Measurements from ENCODE around the gene CPN2.

The CPN2 gene

DNA sequence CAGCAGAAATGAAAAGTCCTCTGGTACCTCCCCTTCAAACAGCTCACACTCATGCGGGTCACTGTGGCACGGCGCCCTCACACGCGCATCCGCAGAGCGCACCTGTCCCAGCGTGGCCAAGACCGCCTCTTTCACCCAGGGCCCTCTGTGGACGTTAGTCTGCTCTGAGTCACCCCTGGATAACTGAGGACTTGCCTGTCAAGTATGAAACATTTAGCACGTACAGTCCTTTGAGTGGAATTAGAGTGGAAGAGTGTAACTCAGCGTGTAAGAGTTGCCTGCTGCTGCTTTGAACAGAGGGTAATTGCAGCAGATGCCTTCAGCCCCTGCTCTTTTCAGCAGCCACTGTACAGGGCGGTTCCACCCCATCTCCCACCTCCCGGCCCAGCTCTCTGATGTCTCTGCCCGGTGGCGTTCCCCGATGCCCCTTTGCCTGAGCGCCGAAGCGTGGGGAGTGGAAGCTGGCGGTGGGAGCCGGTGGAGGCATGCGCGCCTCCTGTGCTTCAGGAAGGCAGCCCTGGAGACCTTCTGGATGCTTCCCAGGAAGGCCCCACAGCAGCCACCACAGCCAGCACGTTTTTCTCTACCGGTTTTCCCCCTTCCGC, 23.0 kb downstream of the CPN2 start:
- DNase-seq (ENCODE audit: low read depth), result no peak

DNA sequence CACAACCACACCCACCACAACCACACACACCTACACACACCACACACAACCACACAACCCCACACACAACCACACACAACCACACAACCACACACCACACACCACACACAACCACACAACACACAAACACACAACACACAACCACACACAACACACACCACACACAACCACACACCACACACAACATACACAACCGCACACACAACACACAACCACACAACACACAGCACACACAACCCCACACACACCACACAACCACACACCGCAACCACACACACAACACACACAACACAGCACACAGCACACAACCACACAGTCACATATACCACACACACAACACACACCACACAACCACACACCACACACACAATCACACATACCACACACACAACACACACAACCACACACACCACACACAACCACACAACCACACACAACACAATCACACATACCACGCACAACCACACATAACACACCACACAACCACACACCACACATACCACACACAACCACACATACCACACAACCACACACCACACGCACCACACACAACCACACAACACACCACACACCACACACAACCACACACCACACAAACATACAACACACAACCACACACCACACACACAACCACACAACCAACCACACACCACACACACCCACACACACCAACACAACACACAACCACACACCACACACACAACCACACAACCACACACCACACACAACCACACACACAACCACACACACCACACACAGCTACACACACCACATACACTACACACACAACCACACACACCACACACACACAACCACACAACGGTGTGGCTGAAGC, 23.7 kb downstream of the CPN2 start:
- no peak for DNase-seq (ENCODE audit: low read depth)

DNA sequence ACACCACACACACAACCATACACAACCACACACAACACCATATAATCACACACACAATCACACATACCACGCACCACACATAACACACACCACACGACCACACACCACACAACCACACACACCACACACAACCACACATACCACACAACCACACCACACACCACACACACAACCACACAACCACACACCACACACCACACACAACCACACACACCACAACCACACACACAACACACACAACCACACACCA, 24.2 kb downstream of the CPN2 start:
- no peak for DNase-seq (ENCODE audit: low read depth)

DNA sequence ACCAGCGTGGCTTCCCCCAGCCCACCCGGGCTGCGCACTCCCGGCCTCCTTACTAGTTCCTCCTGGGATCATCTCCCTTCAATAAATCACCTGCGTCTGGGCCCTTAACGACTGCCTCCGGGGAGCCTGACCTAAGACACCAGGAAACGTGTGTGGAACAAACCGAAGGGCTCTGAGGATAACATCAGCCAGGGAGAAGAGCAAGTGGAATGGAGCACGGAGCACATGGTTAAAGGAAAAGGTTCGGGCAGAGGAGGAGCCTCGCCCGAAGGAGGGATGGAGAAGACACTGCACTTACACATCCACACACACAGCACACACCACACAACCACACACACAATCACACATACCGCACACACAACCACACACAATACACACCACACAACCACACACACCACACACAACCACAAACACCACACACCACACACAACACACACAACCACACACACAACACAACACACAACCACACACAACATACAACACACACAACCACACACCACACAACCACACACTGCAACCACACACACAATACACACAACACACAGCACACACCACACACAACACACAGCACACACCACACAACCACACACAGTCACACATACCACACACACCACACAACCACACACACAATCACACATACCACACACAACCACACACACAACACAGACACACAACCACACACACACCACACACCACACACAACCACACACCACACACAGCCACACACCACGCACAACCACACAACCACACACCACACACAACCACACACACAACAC, 24.7 kb downstream of the CPN2 start:
- no peak for DNase-seq (ENCODE audit: low read depth)

DNA sequence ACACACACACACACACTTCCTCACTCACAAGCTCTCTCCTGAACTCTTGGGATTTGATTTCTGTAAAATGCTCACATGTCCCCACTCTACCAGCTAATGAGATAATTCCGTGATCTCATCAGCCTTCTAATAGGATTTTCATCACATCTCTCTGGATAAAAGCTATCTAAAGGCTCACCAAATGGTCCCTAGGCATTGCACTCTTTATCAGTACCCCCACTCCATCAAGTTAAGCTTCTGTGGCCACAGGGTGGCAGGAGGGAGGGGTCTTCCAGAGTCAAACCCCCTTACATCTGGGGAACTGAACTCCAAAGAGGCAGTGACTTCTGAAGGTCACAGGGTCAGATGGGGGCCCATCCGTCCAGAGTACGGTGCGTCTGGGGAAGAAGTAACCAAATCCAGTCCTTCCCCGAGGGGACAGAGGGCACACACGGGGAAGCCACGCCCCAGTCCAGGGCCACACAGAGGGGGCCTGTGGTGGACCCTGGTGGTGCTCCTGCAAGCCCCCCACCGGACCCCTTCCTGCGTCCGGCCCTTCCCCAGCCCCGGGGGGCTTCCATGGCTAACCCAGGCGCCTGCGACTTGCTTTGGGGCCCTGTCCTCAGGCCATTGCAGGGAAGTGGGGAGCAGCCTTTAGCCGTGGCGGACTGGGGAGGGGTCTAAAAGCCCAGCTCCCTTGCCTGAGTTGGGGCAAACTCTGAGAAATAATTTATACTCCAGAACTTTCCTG, 25.5 kb downstream of the CPN2 start:
- no peak for DNase-seq (ENCODE audit: low read depth)

DNA sequence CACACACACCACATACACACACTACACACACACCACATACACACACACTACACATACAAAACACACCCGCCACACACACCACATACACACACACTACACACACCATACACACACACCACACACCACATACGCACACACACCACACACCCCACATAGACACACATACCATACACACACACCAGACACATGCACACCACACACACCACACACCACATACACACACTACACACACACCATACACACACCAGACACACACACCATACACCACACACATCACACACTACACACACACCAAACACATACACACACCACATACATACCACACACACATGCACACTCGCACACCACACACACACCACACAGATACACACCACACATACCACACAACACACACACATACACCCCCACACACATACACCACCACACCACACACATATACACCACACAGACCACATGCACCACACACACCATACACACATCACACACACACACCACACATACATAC, 26.3 kb downstream of the CPN2 start:
- DNase-seq (ENCODE audit: low read depth), result no peak

DNA sequence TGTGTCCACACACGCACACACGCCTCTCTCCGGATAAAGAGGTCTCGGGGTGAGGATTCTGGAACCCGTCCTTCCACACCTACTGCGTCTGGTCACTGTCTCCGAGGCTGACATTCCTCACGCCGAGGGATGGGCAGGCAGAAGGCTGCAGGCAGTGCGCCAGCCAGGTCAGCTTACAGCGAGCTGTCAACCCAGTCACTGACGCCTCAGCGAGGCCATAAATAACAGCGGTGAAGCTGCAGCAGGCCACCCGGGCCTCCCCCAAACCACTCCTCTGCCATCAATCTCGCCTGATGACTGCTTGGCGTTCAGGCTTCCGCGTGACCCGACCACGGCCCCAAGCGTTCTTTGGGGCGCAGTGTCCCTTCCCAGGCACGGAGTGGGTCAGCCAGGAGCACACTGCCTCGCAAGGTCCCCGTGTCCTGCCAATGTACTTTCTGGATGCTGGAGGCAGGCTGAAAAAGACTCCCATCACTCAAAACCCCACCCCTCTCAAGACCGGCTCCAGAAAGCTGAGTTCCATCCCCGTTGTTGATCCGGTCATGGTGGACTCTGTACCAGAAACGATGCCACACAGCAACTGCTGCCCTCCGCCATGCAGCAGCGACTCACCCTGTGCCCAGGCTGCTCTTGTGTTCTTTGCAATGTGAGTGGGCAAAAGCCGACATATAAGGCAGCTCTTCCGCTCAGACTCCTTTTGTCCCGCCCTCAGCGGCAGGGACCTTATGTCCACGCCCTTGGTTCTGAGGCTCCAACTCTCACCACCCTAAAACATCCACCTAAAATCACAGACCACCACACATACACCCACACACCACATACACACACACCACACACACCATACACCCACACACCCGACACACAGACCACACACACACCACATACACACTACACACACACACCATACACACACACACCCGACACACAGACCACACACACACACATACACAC, 27.1 kb downstream of the CPN2 start:
- no peak for DNase-seq (ENCODE audit: low read depth)

DNA sequence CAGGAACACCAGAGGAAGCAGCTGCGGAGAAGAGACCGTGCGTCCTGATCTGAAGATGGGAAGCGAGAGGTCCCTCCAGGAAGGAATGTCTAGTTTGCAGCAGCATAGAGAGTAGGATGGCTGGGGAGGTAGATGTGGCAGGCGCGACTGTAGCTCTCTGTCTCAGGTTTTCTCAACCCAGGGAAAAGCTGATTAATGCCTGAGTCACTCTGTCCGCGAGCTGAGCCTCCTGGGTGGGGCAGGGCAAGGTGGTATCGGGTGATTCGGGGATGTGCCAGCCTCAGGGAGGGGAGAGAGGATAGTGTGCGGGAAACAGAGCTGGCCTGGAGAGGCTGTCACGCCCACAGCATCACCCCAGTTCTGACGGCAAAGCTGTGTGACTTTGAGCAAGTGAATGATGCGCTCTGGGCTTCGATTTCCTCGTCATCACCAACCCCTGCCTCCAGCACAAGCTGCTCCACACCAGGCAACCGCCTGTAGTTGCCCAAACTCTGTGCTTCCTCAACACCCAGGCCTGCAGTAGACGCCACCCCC, 28.4 kb downstream of the CPN2 start:
- no peak for DNase-seq (ENCODE audit: low read depth)

DNA sequence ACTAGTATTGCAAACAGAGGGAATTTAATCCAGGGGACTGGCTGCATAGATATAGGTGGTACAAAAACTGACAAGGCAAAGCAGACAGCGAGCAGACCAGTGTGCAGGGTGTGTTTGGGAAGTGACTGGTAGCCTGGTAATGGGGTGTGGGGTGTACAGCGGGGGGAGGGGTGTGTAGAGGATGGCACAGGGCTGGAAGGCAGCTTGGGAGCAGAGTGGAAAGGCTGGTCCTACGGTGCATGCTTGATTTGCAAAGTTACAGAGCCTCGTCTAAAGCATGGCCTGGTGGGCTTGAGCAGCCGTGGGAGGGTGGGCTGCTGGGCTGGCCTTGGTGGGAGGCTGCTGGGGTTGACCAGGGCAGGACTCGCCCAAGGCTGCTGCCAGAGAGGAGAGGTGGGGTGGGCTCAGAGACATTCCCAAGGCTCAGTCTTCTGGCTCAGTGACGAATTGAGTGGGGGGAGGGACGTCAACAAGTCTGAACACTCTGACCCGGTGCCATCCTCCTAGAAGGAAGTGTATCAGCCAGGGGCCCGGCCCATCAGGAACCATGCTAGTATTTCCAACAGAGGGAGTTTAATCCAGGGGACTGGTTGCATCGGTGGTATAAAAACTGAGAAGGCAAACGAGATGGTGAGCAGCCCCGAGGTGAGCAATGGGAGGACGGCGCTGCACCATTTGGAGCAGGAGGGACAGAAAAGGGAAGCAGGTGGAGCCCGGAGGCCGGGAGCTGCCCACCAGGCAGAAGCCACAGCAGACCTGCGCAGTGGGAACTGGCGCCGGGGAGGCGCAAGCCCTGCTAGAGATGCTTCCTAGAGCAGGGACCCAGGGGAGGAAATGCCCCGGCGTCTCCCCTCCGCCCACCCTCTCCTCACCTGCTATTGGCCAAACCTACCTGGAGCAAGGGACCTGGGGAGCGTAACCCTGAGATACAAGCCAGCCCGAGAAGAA, 29.2 kb downstream of the CPN2 start:
- no peak for DNase-seq (ENCODE audit: low read depth)

DNA sequence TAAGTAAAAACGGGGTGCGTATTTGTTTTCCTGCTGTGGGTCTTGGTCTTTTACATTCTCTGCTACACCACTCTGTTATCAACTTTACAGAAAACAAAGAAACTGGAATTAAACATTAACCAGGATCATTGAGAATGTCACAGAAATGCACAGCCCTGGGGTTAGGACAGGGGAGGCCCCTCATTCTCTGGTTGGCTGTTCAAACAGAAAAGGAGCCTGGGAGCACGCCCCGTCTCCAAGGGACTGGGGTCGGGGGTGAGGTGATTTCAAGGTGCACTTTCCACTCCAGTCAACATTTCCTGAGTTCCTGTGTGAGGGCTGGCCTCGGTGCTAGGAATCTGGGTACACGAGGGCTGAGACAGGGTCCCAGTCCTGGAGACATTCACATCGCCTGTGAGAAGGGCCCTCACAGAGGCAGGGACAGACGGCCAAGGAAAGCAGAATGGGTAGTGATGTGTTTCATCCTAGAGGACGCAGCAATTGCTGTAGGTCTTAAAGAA, 30.3 kb downstream of the CPN2 start:
- DNase-seq (ENCODE audit: low read depth), result no peak

DNA sequence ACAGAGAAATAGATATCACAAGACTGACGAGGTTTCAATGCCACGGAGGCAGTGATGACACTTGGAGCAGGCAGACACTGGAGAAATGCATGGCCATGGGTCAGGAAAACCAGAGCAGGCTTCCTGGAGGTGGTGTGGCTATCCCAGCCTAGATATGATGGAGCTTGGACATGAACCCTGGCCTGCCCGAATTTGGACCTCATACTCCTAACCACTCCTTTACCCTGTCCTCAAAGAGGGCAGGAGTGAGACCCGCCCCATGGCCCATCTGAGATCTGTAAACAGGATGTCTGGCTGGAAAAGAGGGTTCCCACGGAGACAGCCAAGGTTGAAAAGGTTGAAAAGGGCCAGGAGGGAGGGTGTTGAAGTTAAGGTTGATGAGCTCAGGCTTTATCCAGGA, 31.0 kb downstream of the CPN2 start:
- DNase-seq (ENCODE audit: low read depth), result no peak

DNA sequence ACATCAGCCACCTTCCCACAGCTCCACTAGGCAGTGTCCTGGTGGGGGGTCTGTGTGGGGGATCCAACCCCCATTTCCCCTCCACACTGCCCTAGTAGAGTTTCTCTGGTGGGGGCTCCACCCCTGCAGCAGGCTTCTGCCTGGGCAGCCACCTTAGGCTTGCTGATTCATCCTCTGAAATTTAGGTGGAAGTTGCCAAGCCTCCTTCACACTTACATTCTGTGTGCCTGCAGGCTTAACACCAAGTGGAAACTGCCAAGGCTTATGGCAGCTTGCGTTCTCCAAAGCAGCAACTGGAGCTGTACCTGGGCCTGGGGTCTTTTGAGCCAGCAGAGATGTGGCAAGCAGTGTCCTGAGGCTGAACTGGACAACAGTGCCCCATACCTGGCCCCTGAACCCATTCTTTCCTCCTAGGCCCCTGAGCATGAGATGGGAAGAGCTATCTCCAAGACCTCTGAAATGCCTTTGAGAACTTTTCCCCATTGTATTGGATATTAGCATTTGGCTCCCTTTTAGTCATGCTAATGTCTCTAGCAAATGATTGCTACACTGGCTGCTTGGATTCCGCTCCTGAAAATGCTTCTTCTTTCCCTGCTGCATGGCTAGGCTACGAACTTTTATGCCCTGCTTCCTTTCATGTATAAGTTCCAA, 32.5 kb downstream of the CPN2 start:
- no peak for DNase-seq (ENCODE audit: low read depth)

DNA sequence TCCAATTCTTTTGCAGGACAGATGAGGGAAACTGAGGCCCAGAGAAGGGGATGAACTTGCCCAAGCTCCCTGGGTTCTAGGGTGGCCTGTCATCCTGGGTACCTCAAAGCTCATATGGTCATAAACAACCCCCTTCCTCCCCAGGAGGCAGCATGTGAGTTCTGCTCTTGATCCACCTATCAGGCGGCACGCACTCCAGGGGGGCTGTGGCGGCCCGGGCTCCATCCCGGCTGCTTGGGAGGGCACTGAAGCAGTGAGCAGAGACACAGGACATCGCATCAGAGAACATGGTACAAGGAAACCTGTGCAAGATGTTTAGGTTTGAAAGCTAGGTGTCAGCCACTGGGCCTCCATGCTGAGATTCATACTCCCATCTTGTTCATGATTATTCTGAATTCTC, 34.2 kb downstream of the CPN2 start:
- DNase-seq (ENCODE audit: low read depth), result no peak

DNA sequence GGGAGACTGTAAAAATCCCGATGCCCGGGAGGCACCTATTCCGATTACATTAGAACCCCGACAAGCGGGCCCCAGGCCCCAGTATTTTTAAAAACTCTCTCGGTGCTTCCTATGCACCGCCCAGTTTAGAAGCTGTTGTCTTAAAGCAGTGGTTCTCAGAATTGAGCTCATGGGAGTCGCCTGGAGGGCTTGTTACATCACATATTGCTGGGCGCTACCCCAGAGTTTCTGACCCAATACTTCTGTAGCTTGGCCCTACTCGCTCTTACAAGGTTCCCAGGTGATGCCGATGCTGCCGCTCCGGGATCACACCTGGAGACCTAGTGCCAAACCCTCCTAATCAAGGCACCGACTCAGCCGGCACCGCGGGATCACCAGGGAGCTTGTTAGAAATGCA, 35.2 kb downstream of the CPN2 start:
- no peak for DNase-seq (ENCODE audit: low read depth)

DNA sequence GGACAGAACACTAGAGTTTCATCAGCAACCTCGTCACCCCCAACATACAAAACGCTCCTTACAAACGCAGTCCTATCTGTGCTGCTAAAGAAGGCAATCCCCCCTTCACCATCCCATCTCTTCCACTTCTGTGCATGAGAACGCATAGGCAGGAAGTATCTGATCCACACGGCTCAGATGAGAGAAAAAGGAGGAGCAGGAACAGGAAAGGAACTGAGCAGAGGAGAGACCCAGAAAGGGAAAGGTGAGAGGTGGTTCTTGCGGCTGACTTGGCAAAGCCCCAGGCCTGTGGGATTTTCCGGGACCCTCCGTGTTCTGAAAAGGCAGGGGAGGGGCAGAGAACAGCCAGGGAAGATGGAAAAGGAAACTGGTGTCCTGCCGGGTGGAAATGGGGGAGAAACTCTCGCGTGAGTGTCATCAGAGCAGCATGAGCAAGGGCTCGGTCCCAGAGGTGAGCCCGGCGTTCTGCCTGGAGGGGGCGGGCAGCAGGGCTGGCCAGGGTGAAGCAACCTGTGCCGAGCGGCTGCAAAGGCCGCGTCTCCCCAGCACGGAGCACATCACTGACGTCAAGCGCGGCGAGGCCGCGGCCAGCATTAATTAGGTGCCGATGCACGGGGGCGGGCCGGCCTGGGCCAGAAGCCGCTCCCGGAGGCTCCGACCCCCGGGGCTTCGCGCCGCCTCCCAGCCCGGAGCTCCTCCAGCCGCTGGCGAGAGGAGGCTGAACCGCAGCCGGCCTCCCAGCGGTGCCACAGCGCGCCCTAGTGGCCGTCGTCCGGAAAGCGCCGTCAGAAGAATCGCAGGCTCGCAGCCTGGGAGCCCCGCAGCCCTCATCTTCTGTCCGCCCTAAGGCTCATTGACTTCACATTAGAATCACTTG, 35.8 kb downstream of the CPN2 start:
- peak; percentile 71 for DNase-seq (ENCODE audit: low read depth)

DNA sequence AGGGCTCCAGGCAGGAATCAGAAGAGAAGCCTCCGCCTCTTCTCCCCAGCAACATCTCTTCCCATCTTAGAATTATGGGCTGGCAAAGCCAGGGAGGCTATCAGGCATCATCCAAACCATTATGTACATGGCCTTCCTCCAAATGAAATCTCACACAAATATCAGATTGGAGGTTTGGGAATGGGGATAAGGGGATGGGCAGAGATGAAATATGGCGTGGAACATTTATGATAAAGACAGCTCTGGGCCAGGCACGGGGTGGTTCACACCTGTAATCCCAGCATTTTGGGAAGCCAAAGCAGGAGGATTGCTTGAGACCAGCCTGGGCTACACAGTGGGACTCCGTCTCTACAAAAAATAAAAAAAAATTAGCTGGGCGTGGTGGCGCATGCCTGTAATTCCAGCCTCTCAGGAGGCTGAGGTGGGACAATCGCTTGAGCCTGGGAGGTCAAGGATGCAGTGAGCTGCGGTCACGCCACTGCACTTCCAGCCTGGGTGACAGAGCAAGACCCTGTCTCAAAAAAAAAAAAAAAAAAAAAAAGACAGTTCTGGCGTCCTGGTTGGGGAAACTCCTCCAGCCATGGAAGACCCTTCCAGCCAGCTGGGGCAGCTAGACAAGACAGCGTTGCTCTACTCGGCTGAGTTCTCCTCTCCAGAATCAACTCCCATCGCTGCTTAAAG, 36.6 kb downstream of the CPN2 start:
- no peak for DNase-seq (ENCODE audit: low read depth)

DNA sequence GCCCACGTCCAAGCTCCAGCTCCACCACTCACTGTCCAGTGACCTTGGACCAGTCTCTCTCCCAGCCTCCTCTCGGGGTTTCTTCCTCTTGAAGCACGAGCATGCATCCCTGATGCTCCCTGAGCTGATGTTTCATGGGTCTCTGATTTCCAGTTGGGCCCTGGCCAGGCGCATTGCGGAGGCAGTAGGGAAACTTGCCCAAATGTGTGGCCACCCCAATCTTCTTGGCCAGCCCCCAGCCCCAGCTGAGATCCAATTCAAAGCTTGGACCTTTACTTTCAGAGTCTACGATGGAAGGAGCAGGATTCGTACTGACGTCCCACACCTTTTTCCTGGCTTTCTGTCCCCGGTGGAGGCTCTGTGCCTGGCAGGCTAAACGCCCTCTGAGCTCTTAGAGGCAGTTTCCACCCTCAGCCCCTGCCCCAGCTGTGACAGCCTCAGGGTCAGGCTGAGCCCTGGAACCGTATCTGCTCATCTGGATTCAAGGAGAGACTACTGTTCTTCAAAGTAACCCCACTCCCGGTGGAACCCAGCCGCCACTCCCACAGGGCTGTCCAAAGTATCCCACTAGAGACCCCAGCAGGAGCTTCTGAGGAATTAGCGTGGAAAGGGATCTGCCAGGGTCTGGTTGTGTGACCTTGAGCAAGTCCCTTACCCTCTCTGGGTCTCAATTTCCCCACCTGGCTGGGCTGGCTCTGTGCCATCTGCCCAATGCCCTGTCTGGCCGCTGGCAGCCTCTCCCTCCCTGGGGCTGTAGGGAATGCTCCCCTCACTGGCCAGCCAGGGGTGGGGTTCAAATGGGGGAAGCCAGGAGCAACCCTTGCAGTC, 37.4 kb downstream of the CPN2 start:
- DNase-seq (ENCODE audit: low read depth), result no peak
